BJ (cell line): Measurements from ENCODE around the gene ITPKA. TPM values are rescaled to one million over a fixed set of nuclear protein-coding genes. Genes with fewer than 3 reads are reported as not detected.

ENCODE experiments used
- CTCF ChIA-PET: fragments of 350-600 bp; formaldehyde crosslinking; extraction: SDS; loops from one replicate; lab custom pipeline; 2021; ENCODE audit warnings: antibody characterized with exemption, inconsistent platforms; lab: Yijun Ruan, JAX
- POLR2A ChIA-PET: fragments of 300-600 bp; sonication (Branson Sonifier 250); formaldehyde crosslinking; extraction: SDS; loops from one replicate; lab custom pipeline; 2021; ENCODE audit warnings: antibody characterized with exemption; lab: Charles Lee
- DNase-seq: peaks from one replicate; pipeline ENCODE4 v3.0.0-alpha.2; 2011; ENCODE audit warnings: low read depth
- H3K27me3 ChIP-seq: 2 replicates; pipeline ENCODE4 v1.6.0; 2011; ENCODE audit warnings: low read length; ENCODE audit not compliant: control insufficient read depth, insufficient read depth
- H3K36me3 ChIP-seq: 2 replicates; pipeline ENCODE4 v1.5.1; 2011; ENCODE audit warnings: low read length; ENCODE audit not compliant: control insufficient read depth, insufficient read depth
- H3K4me3 ChIP-seq: 2 replicates; pipeline ENCODE4 v1.5.1; 2011; ENCODE audit warnings: low read depth, mild to moderate bottlenecking, control low read depth, low read length
- polyA plus RNA-seq: library from polyadenylated mRNA; depleted of rRNA; stranded (reverse); fragments of >200 nt; gene quantifications from 2 replicates; pipeline ENCODE4 v1.2.3, GENCODE V29; 2011
- TF ChIP-seq, protein P1 (sequence below): IDR thresholded peaks from 2 replicates; pipeline ENCODE4 v1.5.1; 2011; ENCODE audit warnings: low read depth, mild to moderate bottlenecking, control low read depth, inconsistent platforms, low read length, moderate library complexity; ENCODE audit not compliant: insufficient read depth

ITPKA gene
- polyA plus RNA-seq, 1 experiment = 0.59 TPM

DNA sequence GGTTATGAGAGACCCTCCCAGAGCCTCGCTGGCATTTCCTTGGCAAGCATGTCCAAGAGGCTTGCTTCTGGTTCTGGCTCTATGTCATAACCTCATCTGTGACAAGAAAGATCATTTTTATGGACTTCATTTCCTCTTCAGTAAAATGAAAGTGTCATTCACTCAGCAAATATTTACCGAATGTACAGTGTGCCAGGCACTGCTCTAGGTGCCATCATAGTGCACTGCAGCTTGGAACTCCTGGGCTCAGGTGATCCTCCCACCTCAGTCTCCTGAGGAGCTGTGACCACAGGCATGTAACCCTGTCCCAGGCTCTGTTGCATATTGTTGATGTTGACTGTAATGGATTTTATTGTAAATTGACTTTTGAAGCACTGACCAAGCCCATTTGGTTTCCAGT is 18.7 kb upstream of the ITPKA start:
- no peak overlapping the region for H3K4me3 ChIP-seq
- TF ChIP-seq, protein P1, sequence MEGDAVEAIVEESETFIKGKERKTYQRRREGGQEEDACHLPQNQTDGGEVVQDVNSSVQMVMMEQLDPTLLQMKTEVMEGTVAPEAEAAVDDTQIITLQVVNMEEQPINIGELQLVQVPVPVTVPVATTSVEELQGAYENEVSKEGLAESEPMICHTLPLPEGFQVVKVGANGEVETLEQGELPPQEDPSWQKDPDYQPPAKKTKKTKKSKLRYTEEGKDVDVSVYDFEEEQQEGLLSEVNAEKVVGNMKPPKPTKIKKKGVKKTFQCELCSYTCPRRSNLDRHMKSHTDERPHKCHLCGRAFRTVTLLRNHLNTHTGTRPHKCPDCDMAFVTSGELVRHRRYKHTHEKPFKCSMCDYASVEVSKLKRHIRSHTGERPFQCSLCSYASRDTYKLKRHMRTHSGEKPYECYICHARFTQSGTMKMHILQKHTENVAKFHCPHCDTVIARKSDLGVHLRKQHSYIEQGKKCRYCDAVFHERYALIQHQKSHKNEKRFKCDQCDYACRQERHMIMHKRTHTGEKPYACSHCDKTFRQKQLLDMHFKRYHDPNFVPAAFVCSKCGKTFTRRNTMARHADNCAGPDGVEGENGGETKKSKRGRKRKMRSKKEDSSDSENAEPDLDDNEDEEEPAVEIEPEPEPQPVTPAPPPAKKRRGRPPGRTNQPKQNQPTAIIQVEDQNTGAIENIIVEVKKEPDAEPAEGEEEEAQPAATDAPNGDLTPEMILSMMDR = no peak
- peaks cover 18% of the 10 kb centered on the region for H3K36me3 ChIP-seq
- ChIA-PET POLR2A (no interaction called here), CTCF (interaction anchor here (1.3 to 3.9 kb wide), 2 partner anchors 9 to 10 kb away, joined by 4 to 33 read pairs; no protein-coding TSS in a partner anchor)
- DNase-seq = no peak
- no peaks in the 10 kb centered on the region for H3K27me3 ChIP-seq

GRCh38 chr15:41476416-41477048 is 17.1 kb upstream of the ITPKA start:
- H3K27me3 ChIP-seq = no peaks in the 10 kb centered on the region
- TF ChIP-seq, protein P1 = no peak
- ChIA-PET POLR2A (no interaction called here), CTCF (interaction anchor here (3.9 kb wide), 1 partner anchor 11 kb away, joined by 33 read pairs; no protein-coding TSS in a partner anchor)
- peaks cover 26% of the 10 kb centered on the region for H3K36me3 ChIP-seq
- H3K4me3 ChIP-seq = no peak overlapping the region
- DNase-seq = no peak

GRCh38 chr15:41480396-41481140 is 13.1 kb upstream of the ITPKA start:
- TF ChIP-seq, protein P1 = no peak
- H3K36me3 ChIP-seq = peaks cover 22% of the 10 kb centered on the region
- CTCF ChIA-PET = interaction anchor here (0.7 to 1.8 kb wide), 2 partner anchors 15 to 51 kb away, joined by 4 to 6 read pairs; no protein-coding TSS in a partner anchor
- no peak overlapping the region for H3K4me3 ChIP-seq
- DNase-seq = no peak
- POLR2A ChIA-PET = no interaction called here
- H3K27me3 ChIP-seq = no peaks in the 10 kb centered on the region

GRCh38 chr15:41482110-41482877 is 11.4 kb upstream of the ITPKA start:
- DNase-seq = no peak
- CTCF ChIA-PET = interaction anchor here (0.6 to 1.8 kb wide), 4 partner anchors 8 to 262 kb away, joined by 3 to 6 read pairs (median 4); no protein-coding TSS in a partner anchor
- TF ChIP-seq, protein P1 = no peak
- Histone ChIP-seq H3K27me3 (no peaks in the 10 kb centered on the region), H3K4me3 (no peak overlapping the region), H3K36me3 (peaks cover 18% of the 10 kb centered on the region)
- POLR2A ChIA-PET = no interaction called here
